ENCODE measurements around the gene CXXC5. TPM values are rescaled to one million over a fixed set of nuclear protein-coding genes. Genes with fewer than 3 reads are reported as not detected.

The CXXC5 gene
- total and polyA plus RNA-seq, 9 of the 15 experiments (the other 6 are each of a cell fraction or from before 2014, with no cell fraction given) = 1.9 to 123 (median 45.8) TPM

DNA sequence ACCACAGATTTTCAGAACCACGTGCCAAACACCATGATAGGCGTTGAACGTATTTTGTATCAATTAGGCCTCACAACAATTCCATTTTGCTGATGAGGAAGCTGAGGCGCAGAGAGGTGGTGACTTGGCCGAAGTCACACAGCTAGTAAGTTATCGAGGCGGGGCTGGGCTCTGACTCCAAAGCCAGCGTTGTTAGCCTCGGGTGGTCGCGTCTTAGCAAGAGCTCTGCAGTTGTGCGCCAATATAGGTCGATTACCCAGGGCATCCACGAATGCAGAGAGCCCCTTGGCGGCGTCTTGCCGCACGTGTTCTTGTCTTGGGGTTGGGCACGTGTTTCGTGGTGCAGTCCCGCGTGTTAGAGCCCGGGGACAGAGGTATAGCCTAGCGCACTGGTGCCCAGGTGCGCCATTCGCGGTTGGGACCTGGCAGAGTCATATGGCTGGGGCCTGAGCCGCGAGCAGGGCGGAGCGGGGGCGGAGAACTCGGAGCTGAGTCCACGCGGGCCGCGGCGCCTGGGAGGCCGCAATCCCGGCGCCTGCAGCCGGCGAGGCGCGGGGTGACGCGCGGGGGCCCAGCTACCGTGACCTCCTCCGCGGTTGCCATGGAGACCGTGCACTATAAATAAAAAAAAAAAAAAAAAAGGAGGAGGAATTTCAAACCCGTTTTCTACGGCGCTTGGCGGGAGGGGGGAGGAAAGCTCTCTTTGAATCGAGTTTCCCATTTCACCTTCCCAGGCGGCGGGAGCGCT, 62.3 kb downstream of the CXXC5 start (continued):
- TF ChIP-seq CHD4 (IDR thresholded peaks at IDR 0.05; ENCODE audit: insufficient read depth, insufficient replicate concordance, low read depth, low read length, poor library complexity, severe bottlenecking) (no peak), ZNF431 (CRISPR knock-in tag; IDR thresholded peaks at IDR 0.05) (no peak; the same call in 1 of the 2 replicates), ZNF121 (CRISPR knock-in tag; conservative IDR thresholded peaks at IDR 0.05) (peak; percentile 37; the same call in 1 of the 2 replicates), CREM (IDR thresholded peaks at IDR 0.05; ENCODE audit: low read depth) (peak; percentile 35), ZNF668 (CRISPR knock-in tag; IDR thresholded peaks at IDR 0.05) (no peak; the same call in 1 of the 2 replicates), BRD4 (IDR thresholded peaks at IDR 0.05) (no peak; the same call in 1 of the 2 replicates), ZNF76 (CRISPR knock-in tag; IDR thresholded peaks at IDR 0.05; ENCODE audit: borderline replicate concordance) (no peak), ZBTB8A (IDR thresholded peaks at IDR 0.05; ENCODE audit: partially characterized antibody) (no peak), MTA2 (IDR thresholded peaks at IDR 0.05; ENCODE audit: low read depth) (no peak), ZFP36 (IDR thresholded peaks at IDR 0.05; ENCODE audit: low read depth, low read length, partially characterized antibody) (peak; percentile 42), ZNF165 (CRISPR knock-in tag; IDR thresholded peaks at IDR 0.05; ENCODE audit: borderline replicate concordance) (no peak), SMARCA5 (IDR thresholded peaks at IDR 0.05) (peak; percentile 88), SUPT5H (IDR thresholded peaks at IDR 0.05) (no peak), POLR2AphosphoS5 (IDR thresholded peaks at IDR 0.05; ENCODE audit: control insufficient read depth, insufficient read depth, low read depth, low read length) (no peak)
- TF ChIP-seq, protein P1, sequence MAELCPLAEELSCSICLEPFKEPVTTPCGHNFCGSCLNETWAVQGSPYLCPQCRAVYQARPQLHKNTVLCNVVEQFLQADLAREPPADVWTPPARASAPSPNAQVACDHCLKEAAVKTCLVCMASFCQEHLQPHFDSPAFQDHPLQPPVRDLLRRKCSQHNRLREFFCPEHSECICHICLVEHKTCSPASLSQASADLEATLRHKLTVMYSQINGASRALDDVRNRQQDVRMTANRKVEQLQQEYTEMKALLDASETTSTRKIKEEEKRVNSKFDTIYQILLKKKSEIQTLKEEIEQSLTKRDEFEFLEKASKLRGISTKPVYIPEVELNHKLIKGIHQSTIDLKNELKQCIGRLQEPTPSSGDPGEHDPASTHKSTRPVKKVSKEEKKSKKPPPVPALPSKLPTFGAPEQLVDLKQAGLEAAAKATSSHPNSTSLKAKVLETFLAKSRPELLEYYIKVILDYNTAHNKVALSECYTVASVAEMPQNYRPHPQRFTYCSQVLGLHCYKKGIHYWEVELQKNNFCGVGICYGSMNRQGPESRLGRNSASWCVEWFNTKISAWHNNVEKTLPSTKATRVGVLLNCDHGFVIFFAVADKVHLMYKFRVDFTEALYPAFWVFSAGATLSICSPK (IDR thresholded peaks at IDR 0.05; ENCODE audit: borderline replicate concordance) = no peak
- TF ChIP-seq, protein P2, sequence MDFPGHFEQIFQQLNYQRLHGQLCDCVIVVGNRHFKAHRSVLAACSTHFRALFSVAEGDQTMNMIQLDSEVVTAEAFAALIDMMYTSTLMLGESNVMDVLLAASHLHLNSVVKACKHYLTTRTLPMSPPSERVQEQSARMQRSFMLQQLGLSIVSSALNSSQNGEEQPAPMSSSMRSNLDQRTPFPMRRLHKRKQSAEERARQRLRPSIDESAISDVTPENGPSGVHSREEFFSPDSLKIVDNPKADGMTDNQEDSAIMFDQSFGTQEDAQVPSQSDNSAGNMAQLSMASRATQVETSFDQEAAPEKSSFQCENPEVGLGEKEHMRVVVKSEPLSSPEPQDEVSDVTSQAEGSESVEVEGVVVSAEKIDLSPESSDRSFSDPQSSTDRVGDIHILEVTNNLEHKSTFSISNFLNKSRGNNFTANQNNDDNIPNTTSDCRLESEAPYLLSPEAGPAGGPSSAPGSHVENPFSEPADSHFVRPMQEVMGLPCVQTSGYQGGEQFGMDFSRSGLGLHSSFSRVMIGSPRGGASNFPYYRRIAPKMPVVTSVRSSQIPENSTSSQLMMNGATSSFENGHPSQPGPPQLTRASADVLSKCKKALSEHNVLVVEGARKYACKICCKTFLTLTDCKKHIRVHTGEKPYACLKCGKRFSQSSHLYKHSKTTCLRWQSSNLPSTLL (IDR thresholded peaks at IDR 0.05) = no peak
- TF ChIP-seq, protein P3, sequence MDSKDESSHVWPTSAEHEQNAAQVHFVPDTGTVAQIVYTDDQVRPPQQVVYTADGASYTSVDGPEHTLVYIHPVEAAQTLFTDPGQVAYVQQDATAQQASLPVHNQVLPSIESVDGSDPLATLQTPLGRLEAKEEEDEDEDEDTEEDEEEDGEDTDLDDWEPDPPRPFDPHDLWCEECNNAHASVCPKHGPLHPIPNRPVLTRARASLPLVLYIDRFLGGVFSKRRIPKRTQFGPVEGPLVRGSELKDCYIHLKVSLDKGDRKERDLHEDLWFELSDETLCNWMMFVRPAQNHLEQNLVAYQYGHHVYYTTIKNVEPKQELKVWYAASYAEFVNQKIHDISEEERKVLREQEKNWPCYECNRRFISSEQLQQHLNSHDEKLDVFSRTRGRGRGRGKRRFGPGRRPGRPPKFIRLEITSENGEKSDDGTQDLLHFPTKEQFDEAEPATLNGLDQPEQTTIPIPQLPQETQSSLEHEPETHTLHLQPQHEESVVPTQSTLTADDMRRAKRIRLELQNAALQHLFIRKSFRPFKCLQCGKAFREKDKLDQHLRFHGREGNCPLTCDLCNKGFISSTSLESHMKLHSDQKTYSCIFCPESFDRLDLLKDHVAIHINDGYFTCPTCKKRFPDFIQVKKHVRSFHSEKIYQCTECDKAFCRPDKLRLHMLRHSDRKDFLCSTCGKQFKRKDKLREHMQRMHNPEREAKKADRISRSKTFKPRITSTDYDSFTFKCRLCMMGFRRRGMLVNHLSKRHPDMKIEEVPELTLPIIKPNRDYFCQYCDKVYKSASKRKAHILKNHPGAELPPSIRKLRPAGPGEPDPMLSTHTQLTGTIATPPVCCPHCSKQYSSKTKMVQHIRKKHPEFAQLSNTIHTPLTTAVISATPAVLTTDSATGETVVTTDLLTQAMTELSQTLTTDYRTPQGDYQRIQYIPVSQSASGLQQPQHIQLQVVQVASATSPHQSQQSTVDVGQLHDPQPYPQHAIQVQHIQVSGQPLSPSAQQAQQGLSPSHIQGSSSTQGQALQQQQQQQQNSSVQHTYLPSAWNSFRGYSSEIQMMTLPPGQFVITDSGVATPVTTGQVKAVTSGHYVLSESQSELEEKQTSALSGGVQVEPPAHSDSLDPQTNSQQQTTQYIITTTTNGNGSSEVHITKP (IDR thresholded peaks at IDR 0.05; ENCODE audit: partially characterized antibody) = no peak
- TF ChIP-seq, protein P4, sequence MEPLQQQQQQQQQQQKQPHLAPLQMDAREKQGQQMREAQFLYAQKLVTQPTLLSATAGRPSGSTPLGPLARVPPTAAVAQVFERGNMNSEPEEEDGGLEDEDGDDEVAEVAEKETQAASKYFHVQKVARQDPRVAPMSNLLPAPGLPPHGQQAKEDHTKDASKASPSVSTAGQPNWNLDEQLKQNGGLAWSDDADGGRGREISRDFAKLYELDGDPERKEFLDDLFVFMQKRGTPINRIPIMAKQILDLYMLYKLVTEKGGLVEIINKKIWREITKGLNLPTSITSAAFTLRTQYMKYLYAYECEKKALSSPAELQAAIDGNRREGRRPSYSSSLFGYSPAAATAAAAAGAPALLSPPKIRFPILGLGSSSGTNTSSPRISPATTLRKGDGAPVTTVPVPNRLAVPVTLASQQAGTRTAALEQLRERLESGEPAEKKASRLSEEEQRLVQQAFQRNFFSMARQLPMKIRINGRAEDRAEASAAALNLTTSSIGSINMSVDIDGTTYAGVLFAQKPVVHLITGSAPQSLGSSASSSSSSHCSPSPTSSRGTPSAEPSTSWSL (CRISPR knock-in tag; IDR thresholded peaks at IDR 0.05; ENCODE audit: borderline replicate concordance) = no peak

All from K562 (cell line).